Activated B cell treated with CpG ODN at 0.5 μM for 24 hours (primary cell): Measurements from ENCODE around the gene SERPINC1. TPM values are rescaled to one million over a fixed set of nuclear protein-coding genes. Genes with fewer than 3 reads are reported as not detected.
"Not testable (repeated sequence)": the region's sequence is repeated elsewhere in the genome, so short reads cannot be mapped to it uniquely, and the experiment has no call there.

Experiments used
- ATAC-seq: fragments of 200-7000 bp; cut with Tn5 transposase; one replicate; pipeline ENCODE4 v1.10.0; 2021; ENCODE audit warnings: low read depth, mild to moderate bottlenecking, moderate library complexity
- CTCF ChIA-PET: fragments of 350-600 bp; sonication (Branson Sonifier 250); formaldehyde crosslinking; loops from one replicate; lab custom pipeline; 2021; ENCODE audit warnings: antibody characterized with exemption; lab: Charles Lee
- POLR2A ChIA-PET: fragments of 350-600 bp; sonication (Branson Sonifier 250); formaldehyde crosslinking; loops from one replicate; lab custom pipeline; 2021; ENCODE audit warnings: antibody characterized with exemption; lab: Charles Lee
- DNase-seq: peaks from one replicate; pipeline ENCODE4 v3.0.0; 2022
- H3K27ac Mint-ChIP-seq: one replicate; pipeline ENCODE4 v1.8.0; 2020; ENCODE audit warnings: mixed read lengths
- H3K27me3 Mint-ChIP-seq: one replicate; pipeline ENCODE4 v1.8.0; 2021; ENCODE audit warnings: mixed read lengths
- H3K36me3 Mint-ChIP-seq: one replicate; pipeline ENCODE4 v1.8.0; 2021; ENCODE audit warnings: low read depth, mixed read lengths
- H3K4me1 Mint-ChIP-seq: one replicate; pipeline ENCODE4 v1.8.0; 2021; ENCODE audit warnings: mixed read lengths
- H3K4me3 Mint-ChIP-seq: one replicate; pipeline ENCODE4 v1.8.0; 2020; ENCODE audit warnings: mild to moderate bottlenecking, mixed read lengths
- H3K9me3 Mint-ChIP-seq: one replicate; pipeline ENCODE4 v1.8.0; 2020; ENCODE audit warnings: mixed read lengths
- CTCF ChIP-seq: fragments of 200-600 bp; IDR thresholded peaks from one replicate; pipeline ENCODE4 v1.8.0; 2022; ENCODE audit warnings: antibody characterized with exemption, mild to moderate bottlenecking
- intact Hi-C: fragments of 100-400 bp; cut with micrococcal nuclease; formaldehyde crosslinking; loops from one replicate; pipeline ENCODE4 v1.15.1; 2024
- total RNA-seq: library from RNA; stranded (reverse); gene quantifications from 2 replicates; pipeline ENCODE4 v1.2.3, GENCODE V29; 2022

Gene SERPINC1
- total RNA-seq, 1 donor from 2014 or later = 0.24 TPM

DNA sequence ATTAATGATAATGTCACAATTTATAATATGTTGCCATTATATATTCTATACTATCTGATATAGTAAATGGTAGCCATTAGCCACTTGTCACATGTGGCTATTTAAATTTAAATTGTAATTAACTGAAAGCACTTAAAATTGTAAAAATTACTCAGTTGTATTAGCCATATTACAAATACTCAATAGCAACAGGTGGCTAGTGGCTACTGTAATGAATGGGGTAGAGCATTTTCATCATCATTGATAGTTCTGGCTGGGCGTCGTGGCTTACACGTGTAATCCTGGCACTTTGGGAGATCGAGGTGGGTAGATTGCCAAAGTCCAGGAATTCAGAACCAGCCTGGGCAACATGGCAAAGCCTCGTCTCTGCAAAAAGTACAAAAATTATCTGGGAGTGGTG lies 32.4 kb downstream of the SERPINC1 start:
- Mint-ChIP-seq H3K27ac (no peak overlapping the region), H3K4me1 (no peaks in the 10 kb centered on the region), H3K36me3 (peaks cover 41% of the 10 kb centered on the region), H3K4me3 (no peak overlapping the region), H3K27me3 (no peaks in the 10 kb centered on the region), H3K9me3 (no peaks in the 10 kb centered on the region)
- ChIA-PET POLR2A (no interaction called here), CTCF (no interaction called here)
- no peak for ATAC-seq
- TF ChIP-seq CTCF = no peak
- DNase-seq = no peak
- intact Hi-C loops = no loop called here

GRCh38 chr1:173881117-173881516 lies 36.0 kb downstream of the SERPINC1 start:
- intact Hi-C loops, CTCF ChIA-PET, DNase-seq, H3K27ac Mint-ChIP-seq, POLR2A ChIA-PET, H3K9me3 Mint-ChIP-seq, H3K4me1 Mint-ChIP-seq, H3K27me3 Mint-ChIP-seq, H3K4me3 Mint-ChIP-seq, ATAC-seq: not testable (repeated sequence)
- peaks cover 51% of the 10 kb centered on the region for H3K36me3 Mint-ChIP-seq

DNA sequence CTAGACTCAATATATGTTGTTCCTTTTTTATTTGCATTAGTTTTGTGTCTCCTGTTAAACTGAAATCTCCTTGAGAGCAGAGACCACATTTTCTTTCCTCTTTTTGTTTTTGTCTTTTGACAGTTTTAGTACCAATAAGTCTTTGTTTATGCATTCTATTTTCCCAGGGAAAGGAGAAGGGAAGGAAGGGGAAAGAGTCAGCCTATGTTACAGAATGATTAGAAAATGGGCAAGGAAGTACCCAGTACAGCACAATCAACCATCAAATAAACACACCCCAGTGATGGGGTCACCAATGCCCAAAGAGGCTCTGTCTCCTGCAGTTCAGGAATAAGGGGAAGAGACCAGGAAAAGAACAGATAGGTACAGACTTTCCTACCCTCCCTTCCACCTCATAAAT lies 38.9 kb downstream of the SERPINC1 start:
- TF ChIP-seq CTCF = no peak
- POLR2A ChIA-PET = no interaction called here
- H3K27me3 Mint-ChIP-seq = no peaks in the 10 kb centered on the region
- CTCF ChIA-PET = no interaction called here
- intact Hi-C loops = no loop called here
- no peaks in the 10 kb centered on the region for H3K9me3 Mint-ChIP-seq
- ATAC-seq (no peak), DNase-seq (no peak)
- H3K27ac Mint-ChIP-seq = peak overlapping the region; percentile 26
- no peak overlapping the region for H3K4me3 Mint-ChIP-seq
- H3K36me3 Mint-ChIP-seq = peaks cover 53% of the 10 kb centered on the region
- H3K4me1 Mint-ChIP-seq = peaks cover 2% of the 10 kb centered on the region

DNA sequence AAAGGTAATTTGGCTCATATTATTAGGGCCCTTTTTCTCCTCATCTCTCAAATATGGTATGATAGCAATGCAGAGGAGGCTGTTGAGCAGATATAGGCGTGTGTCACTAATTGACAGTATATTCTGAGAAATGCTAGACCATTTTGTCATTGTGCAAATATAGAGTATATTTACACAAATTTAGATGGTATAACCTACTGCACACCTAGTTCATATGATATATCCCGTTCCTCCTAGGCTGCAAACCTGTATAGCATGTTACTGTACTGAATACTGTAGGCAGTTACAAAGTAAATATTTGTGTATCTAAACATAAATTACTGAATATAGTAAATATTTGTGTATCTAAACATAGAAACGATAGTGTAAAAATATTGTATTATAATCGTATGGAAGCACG lies 40.4 kb downstream of the SERPINC1 start:
- Mint-ChIP-seq H3K36me3 (peaks cover 56% of the 10 kb centered on the region), H3K27me3 (no peaks in the 10 kb centered on the region), H3K4me3 (no peak overlapping the region), H3K4me1 (peaks cover 5% of the 10 kb centered on the region), H3K27ac (no peak overlapping the region), H3K9me3 (no peaks in the 10 kb centered on the region)
- intact Hi-C loops = no loop called here
- CTCF ChIA-PET = no interaction called here
- no peak for ATAC-seq
- POLR2A ChIA-PET = no interaction called here
- no peak for TF ChIP-seq CTCF
- no peak for DNase-seq

GRCh38 chr1:173871500-173871899 lies 45.6 kb downstream of the SERPINC1 start:
- Mint-ChIP-seq H3K4me3 (no peak overlapping the region), H3K4me1 (peaks cover 49% of the 10 kb centered on the region), H3K27ac (peak overlapping the region; percentile 32), H3K36me3 (peaks cover 54% of the 10 kb centered on the region), H3K27me3 (no peaks in the 10 kb centered on the region), H3K9me3 (no peaks in the 10 kb centered on the region)
- intact Hi-C loops = no loop called here
- ChIA-PET CTCF (no interaction called here), POLR2A (no interaction called here)
- DNase-seq (no peak), ATAC-seq (no peak)
- TF ChIP-seq CTCF = no peak

- Mint-ChIP-seq H3K36me3 (peaks cover 55% of the 10 kb centered on the region), H3K9me3 (no peaks in the 10 kb centered on the region), H3K27me3 (no peaks in the 10 kb centered on the region), H3K4me3 (no peak overlapping the region), H3K4me1 (peaks cover 53% of the 10 kb centered on the region), H3K27ac (peak overlapping the region; percentile 1)
- no peak for DNase-seq
- no peak for ATAC-seq
- TF ChIP-seq CTCF = no peak
- ChIA-PET POLR2A (interaction anchor here (0.9 kb wide), 1 partner anchor 1129 kb away, joined by 3 read pairs; the partner anchor contains the start of gene CACYBP), CTCF (no interaction called here)
- intact Hi-C loops = no loop called here
These were observed 46.0 kb downstream of the SERPINC1 start for GRCh38 chr1:173871091-173871490.
